NCI-H524 (cell line): ENCODE measurements around the gene ZDHHC23.

Experiments used
- DNase-seq, 2 experiments: peaks; one replicate each; lab custom pipeline; 2025; lab: John Stamatoyannopoulos, UW

The ZDHHC23 gene, protein sequence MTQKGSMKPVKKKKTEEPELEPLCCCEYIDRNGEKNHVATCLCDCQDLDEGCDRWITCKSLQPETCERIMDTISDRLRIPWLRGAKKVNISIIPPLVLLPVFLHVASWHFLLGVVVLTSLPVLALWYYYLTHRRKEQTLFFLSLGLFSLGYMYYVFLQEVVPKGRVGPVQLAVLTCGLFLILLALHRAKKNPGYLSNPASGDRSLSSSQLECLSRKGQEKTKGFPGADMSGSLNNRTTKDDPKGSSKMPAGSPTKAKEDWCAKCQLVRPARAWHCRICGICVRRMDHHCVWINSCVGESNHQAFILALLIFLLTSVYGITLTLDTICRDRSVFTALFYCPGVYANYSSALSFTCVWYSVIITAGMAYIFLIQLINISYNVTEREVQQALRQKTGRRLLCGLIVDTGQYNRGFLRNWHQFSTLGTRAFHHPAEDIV

DNA sequence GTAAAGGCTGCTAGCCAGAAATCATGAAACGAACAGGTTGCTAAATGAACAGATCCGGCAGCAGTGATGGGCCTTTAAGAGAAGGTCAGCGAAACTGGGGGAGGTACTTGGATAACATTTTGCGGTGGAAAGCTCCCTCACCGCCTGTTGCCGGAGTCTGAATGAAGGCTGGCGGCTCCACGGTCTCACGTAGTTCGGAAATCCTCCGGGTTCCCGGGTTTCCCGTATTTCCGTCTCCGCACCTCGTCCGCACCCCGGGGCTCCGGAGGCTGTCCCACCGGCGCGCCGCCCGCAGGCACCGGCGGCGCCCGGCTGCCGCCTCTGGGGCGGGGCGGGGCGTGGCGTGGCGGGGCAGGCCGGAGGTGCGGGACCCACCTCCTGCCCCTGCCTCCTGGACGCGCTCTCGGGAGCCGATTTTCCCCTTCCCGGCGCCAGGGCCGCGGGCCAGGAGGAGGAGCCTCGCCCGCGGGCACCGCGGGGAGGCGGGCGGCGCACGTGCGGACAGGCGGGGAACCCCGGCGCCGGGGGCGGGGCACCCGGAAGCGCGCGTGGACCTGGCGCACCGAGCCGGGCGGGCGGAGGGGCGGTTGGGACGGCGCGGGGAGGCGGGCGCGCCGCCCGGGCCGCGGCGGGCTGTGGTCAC lies at the start of gene ZDHHC23:
Gene ZDHHC23 (plus strand): TSS at position 642 of the 643 bp plus-strand sequence. CDS start 790 bp downstream, outside the sequence.
- peak; percentile 40 to 81 for DNase-seq

DNA sequence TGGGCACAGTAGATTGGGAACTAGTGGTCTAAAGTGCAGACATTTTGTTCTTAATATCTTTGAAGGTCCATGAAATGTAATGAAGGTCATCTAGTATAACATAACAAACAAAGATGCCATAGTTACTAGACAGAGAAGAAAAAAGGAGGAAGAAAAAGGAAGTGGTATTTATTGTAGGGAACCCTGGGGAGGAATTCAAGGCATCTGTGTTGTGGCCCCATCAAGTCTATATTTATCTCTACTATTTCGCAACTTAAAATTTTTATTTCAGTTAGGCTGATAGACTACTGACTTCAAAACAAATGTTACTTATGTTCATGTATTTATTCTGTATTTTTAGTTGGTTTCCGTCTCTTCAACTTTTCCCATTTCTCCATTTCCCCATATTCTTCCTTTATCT lies 48.9 kb upstream of the ZDHHC23 start:
- no peak for DNase-seq

DNA sequence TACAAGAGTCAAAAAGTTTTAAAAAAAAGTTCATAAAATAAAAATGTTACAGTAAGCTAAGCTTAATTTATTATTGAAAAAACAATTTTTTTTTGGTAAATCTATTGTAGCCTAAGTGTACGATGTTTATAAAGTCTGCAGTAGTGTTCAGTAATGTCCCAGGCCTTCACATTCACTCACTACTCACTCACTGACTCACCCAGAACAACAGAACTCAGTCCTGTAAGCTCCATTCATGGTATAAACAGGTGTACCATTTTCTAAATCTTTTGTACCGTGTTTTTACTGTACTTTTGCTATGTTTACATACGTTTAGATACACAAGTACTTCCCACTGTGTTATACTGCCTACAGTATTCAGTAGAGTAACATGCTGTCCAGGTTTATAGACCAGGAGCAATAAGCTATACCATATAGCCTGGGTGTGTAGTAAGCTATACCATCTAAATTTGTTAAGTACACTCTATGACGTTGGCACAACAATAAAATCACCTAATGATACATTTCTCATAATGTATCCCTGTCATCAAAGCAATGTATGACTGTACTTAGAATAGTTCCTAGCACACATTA lies 41.2 kb upstream of the ZDHHC23 start:
- DNase-seq = no peak

- DNase-seq = no peak
Measured at GRCh38 chr3:113908133-113908532, 39.7 kb upstream of the ZDHHC23 start.

- no peak for DNase-seq
Measured at GRCh38 chr3:113910966-113911365, 36.8 kb upstream of the ZDHHC23 start.

DNA sequence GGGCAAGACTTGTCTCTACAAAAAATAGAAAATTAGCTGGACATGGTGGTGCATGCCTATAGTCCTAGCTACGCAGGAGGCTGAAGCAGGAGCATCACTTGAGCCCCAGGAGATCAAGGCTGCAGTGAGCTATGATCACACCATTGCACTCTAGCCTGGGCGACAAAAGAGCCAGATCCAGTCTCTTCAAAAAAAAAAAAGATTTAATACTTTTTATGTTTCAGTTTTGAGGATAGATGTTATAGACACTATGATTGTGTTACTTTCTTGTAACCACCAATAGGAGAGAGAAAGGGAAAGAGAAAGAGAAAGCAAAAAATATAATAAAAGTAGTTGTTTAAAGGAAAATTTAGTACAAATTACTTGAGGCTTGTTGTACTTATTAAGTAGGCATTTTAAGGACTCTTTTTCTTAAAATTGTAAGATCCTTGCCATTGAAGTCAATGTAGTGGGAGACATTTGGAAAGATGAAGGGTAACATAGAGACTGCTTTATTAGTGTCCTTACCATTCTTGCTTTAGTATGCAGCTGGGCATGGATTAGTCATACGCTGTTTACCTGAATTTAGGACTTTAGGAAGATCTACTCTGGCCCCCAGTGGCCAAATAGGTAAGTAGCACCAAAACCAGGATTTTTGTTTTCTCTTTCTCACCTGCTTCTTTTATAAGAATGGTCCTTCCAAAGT lies 35.1 kb upstream of the ZDHHC23 start:
- DNase-seq = peak; percentile 33 to 81

- DNase-seq = no peak
Measured at GRCh38 chr3:113914646-113915045, 33.2 kb upstream of the ZDHHC23 start.

DNA sequence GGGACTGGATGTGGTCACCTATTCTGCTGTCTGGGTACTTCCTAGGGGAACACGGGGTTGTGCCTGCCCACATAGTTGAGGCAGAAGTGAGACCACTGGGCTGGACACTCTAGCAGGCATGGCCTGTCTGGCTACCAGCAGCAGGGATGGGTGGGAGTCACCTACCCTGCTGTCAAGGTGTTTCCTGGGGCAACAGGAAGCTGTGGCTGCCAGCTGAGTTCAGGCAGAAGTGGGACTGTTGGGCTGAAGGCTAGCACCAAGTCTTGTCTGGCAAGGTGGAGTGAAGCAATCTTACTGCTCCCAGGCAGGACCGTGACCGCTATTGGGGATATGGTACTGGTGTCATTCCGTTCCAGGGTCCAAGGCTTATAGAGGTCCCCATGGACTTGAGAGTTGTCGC lies 20.3 kb upstream of the ZDHHC23 start:
- no peak for DNase-seq

DNA sequence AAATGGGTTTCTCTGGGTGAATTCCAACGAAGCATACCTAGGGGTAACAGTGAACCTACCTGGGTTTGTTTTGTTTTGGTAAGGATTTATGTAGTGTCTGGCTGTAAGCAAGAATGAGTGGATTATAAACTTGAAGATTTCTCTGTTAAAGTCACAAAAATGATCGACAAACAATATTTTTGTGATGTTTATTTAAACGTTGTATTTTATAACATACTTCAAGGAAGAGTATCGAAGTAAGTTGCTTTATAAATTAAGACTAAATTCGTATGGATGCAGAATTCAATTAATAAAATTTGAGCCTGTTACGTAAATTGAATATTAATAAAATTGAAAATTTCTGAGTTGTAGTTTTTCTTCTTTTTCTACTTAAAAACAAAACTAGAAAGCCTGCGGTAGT lies 982 bp upstream of the ZDHHC23 start:
- no peak for DNase-seq

DNA sequence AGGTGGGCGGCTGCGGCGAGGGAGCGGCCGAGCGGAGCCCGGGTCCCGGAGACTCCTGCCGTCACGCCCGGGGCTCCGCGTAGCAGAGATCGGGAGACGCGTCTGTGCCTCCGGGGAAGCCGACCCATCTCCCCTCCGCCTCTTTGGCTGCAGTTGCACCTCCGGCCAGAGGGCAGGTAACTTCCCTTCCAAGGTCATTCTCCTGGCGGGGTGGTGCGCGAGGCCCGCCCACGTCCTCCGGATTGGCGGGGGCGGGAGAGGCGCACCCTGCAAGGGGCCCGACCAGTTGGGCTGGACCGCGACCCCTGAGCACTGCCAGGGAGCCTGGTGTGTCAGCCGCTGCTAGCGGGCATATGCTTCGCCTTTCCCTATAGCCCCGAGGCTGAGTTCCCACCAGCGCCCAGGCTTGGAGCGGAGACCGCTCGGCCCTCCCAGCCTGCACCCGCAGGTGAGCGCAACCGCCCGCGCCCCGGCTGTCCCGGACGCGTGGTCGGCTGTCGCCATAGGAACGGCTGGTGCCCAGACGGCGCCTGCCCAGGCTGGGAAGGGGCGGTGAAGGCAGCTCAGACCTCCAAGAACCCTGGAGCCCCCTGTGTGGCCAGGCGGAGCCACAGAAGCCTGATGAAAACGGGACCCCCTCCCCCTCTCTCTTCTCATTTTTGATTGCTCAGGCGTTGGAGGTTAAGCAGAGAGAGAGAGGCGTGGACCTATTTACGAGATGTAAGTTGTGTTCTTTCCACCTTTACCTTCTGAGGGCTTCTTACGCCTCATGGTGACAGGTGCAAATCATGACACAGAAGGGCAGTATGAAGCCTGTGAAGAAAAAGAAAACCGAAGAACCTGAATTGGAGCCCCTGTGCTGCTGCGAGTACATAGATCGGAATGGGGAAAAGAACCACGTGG lies 453 bp downstream of the ZDHHC23 start:
- peak; percentile 40 to 68 for DNase-seq

DNA sequence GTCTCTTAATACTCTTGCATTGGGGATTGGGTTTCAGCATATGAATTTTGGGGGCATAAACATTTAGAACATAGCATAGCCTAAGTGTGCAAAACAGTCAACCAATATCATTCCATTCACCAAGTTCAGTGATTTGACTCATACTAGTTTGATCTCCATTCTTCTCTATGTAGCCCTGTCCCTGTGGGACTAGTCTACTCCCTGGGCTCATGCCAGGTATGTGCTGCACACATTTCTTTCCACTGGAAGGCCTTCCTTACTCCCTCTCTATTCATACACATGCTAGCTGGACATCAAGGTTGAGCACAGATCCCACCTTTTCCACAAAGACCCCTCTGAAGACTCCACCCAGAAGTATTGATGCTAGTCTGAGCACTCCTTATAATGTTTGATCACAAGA lies 5.1 kb downstream of the ZDHHC23 start:
- DNase-seq = no peak

GRCh38 chr3:113953677-113954076 lies 5.9 kb downstream of the ZDHHC23 start:
- no peak for DNase-seq

GRCh38 chr3:113954091-113954685 lies 6.4 kb downstream of the ZDHHC23 start:
- no peak for DNase-seq

- no peak for DNase-seq
Measured at GRCh38 chr3:113963879-113964278, 16.1 kb downstream of the ZDHHC23 start.

- no peak for DNase-seq
Measured at GRCh38 chr3:113966172-113966571, 18.4 kb downstream of the ZDHHC23 start.

GRCh38 chr3:113968986-113969385 lies 21.2 kb downstream of the ZDHHC23 start:
- no peak for DNase-seq

DNA sequence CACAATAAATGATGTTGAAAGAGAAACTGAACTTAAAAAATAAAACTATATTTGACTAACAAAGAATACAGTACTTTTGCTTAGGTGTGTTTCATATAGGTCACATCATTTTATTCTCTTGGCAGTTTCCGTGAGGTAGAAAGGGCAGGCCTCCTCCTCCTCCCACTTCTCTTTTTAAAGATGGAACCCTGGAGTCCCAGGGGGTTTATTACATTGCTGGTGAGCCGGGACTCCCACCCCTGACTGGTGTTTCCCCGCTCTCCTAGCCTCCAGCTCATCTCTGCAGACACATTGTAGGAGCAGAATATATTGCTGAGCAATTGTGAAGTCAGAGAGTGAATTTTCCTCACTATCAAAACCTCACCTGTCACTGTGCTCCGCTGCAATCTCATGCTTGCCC lies 30.0 kb downstream of the ZDHHC23 start:
- no peak for DNase-seq

DNA sequence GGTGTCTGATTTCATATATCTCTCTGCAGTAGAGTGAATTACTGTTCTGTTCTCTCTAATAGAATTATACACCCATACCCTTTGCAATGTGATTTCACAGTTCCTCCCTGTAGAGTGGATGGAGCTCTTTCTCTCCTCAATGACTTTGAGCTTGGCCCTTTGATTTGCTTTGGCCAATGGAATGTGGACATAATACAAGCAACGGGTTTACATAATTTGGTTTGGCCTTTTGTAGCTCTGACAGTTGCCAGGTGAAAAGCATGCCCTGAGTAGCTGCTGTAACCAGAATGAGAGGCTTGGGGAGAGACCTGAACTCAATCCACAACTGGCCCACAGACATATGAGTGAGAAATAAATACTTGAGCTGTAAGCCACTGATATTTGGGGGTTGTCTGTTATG lies 32.1 kb downstream of the ZDHHC23 start:
- DNase-seq = no peak

- DNase-seq = no peak
Measured at GRCh38 chr3:113981803-113982202, 34.0 kb downstream of the ZDHHC23 start.

DNA sequence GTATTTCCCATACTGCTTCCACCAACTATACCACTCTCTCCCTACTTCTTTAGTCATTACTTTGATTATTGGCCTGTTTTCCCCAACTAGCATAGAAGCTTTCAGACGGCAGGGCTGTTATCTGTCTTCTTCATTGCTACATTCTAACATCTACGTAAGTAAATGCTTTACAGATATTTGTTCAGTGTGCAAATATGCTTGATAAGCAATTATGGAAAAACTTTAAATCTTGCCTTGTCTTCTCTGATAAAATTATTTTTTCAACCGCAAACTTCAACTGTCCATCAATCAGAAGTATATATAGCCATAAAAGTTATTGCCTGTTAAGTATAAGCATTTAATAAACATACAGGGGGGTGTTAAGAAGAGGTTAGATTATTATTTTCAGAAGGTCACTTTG lies 35.7 kb downstream of the ZDHHC23 start:
- no peak for DNase-seq

- no peak for DNase-seq
Measured at GRCh38 chr3:113985541-113985940, 37.7 kb downstream of the ZDHHC23 start.
